SK-N-SH (cell line): ENCODE measurements around the gene C1orf226. TPM values are rescaled to one million over a fixed set of nuclear protein-coding genes. Genes with fewer than 3 reads are reported as not detected.

Source experiments
- CTCF ChIA-PET: fragments of 300-600, 350-600 bp; formaldehyde crosslinking; extraction: SDS; loops from one replicate; lab custom pipeline; 2021; lab: Yijun Ruan, JAX
- POLR2A ChIA-PET: fragments of 350-600 bp; sonication (Branson Sonifier 250); formaldehyde crosslinking; extraction: SDS; loops from one replicate; lab custom pipeline; 2020; ENCODE audit warnings: antibody characterized with exemption, inconsistent platforms; lab: Yijun Ruan, JAX
- DNase-seq: peaks from one replicate; pipeline ENCODE4 v3.0.0; 2012
- H2AFZ ChIP-seq: fragments of 200-600 bp; sonication (generic); 2 replicates; pipeline ENCODE4 v1.8.1; 2016; ENCODE audit warnings: antibody characterized with exemption, mild to moderate bottlenecking, low read depth
- H3F3A ChIP-seq: fragments of 200-600 bp; sonication (generic); replicated peaks from 2 replicates; pipeline ENCODE3; 2016; ENCODE audit warnings: antibody characterized with exemption, mild to moderate bottlenecking; ENCODE audit not compliant: insufficient read depth
- H3K27ac ChIP-seq, 2 experiments: fragments of 200-500 bp in 1 of 2; fragments of 200-600 bp in 1 of 2; sonication (Bioruptor generic) in 1 of 2; sonication (generic), shearing (Covaris generic) in 1 of 2; 2 replicates each; pipeline versions ENCODE4 v1.5.1 to v1.6.1; 2014 to 2016; ENCODE audit warnings: low read depth in 2 of 2, inconsistent platforms in 1 of 2, low read length in 1 of 2, mild to moderate bottlenecking in 1 of 2, mixed read lengths in 1 of 2
- H3K27me3 ChIP-seq: fragments of 200-600 bp; sonication (generic), shearing (Covaris generic); 2 replicates; pipeline ENCODE4 v1.6.1; 2016; ENCODE audit warnings: mixed run types; ENCODE audit not compliant: insufficient read depth
- H3K36me3 ChIP-seq, 2 experiments: fragments of 200-500 bp in 1 of 2; fragments of 200-600 bp in 1 of 2; sonication (Bioruptor generic) in 1 of 2; sonication (generic) in 1 of 2; replicated peaks in 1 of 2; 2 replicates each; pipeline versions ENCODE3 to v1.5.1; 2014 to 2016; ENCODE audit warnings: low read length in 1 of 2, mild to moderate bottlenecking in 1 of 2; ENCODE audit not compliant: insufficient read depth in 2 of 2, control insufficient read depth in 1 of 2
- H3K4me1 ChIP-seq, 2 experiments: fragments of 200-500 bp in 1 of 2; fragments of 200-600 bp in 1 of 2; sonication (Bioruptor generic) in 1 of 2; sonication (generic), shearing (Covaris generic) in 1 of 2; 2 replicates each; pipeline versions ENCODE4 v1.5.1 to v1.6.1; 2014 to 2016; ENCODE audit warnings: low read depth in 1 of 2, low read length in 1 of 2, mixed run types in 1 of 2; ENCODE audit not compliant: insufficient read depth in 2 of 2, control insufficient read depth in 1 of 2
- H3K4me2 ChIP-seq: fragments of 200-600 bp; sonication (generic), shearing (Covaris generic); 2 replicates; pipeline ENCODE4 v1.6.1; 2017; ENCODE audit warnings: mixed run types
- H3K4me3 ChIP-seq, 2 experiments: fragments of 200-500 bp in 1 of 2; fragments of 200-600 bp in 1 of 2; sonication (Bioruptor generic) in 1 of 2; sonication (generic), shearing (Covaris generic) in 1 of 2; 2 replicates each; pipeline versions ENCODE4 v1.5.1 to v1.8.1; 2014 to 2016; ENCODE audit warnings: low read depth in 2 of 2, inconsistent platforms in 1 of 2, low read length in 1 of 2, mild to moderate bottlenecking in 1 of 2, mixed read lengths in 1 of 2, moderate library complexity in 1 of 2
- H3K79me2 ChIP-seq: fragments of 200-600 bp; sonication (generic); 2 replicates; pipeline ENCODE4 v1.8.1; 2017; ENCODE audit warnings: mild to moderate bottlenecking; ENCODE audit not compliant: insufficient read depth
- H3K9ac ChIP-seq: fragments of 200-600 bp; sonication (generic); 2 replicates; pipeline ENCODE4 v1.6.1; 2017; ENCODE audit warnings: mixed run types
- H3K9me2 ChIP-seq: fragments of 200-600 bp; sonication (generic); 2 replicates; pipeline ENCODE4 v1.6.1; 2017; ENCODE audit warnings: mixed run types
- H3K9me3 ChIP-seq: fragments of 200-600 bp; sonication (generic); 2 replicates; pipeline ENCODE4 v1.6.1; 2017; ENCODE audit warnings: mixed run types, mild to moderate bottlenecking, moderate library complexity
- H4K20me1 ChIP-seq: fragments of 200-600 bp; sonication (generic); 2 replicates; pipeline ENCODE4 v1.6.1; 2017; ENCODE audit warnings: mild to moderate bottlenecking, mixed run types; ENCODE audit not compliant: insufficient read depth
- ELF1 ChIP-seq: IDR thresholded peaks from 2 replicates; pipeline ENCODE4 v1.4.0; 2012
- GATA2 ChIP-seq: sonication (generic); formaldehyde crosslinking; IDR thresholded peaks from 2 replicates; pipeline ENCODE4 v1.5.0; 2020; ENCODE audit warnings: mild to moderate bottlenecking, missing genetic modification reagents
- JUND ChIP-seq: IDR thresholded peaks from 2 replicates; pipeline ENCODE4 v1.4.0; 2012
- MXI1 ChIP-seq: IDR thresholded peaks from 2 replicates; pipeline ENCODE4 v1.6.1; 2012; ENCODE audit warnings: mild to moderate bottlenecking, low read depth, low read length, improper control_type of control experiment
- NFIC ChIP-seq: IDR thresholded peaks from 2 replicates; pipeline ENCODE4 v1.4.0; 2012; ENCODE audit warnings: borderline replicate concordance
- RAD21 ChIP-seq: IDR thresholded peaks from 2 replicates; pipeline ENCODE4 v1.6.1; 2012; ENCODE audit warnings: mild to moderate bottlenecking, low read length
- RCOR1 ChIP-seq: fragments of 150-350 bp; IDR thresholded peaks from 2 replicates; pipeline ENCODE4 v1.6.1; 2017; ENCODE audit warnings: antibody characterized with exemption, low read length
- TCF12 ChIP-seq: IDR thresholded peaks from 2 replicates; pipeline ENCODE4 v1.4.0; 2012
- WGBS: methylation state at CpG from one replicate; pipeline ENCODE4 v1.1.6; 2017; ENCODE audit warnings: low lambda C conversion rate; 5-methylcytosine and 5-hydroxymethylcytosine counted together
- polyA plus RNA-seq, 3 experiments: library from polyadenylated mRNA; depleted of rRNA; stranded (reverse); fragments of >200 nt; gene quantifications; 2 replicates each; pipeline ENCODE4 v1.2.3, GENCODE V29; 2012
- TF ChIP-seq, protein P1 (sequence below): IDR thresholded peaks from 2 replicates; pipeline ENCODE4 v1.4.0; 2012; ENCODE audit warnings: low read depth, borderline replicate concordance
- TF ChIP-seq, protein P2 (sequence below): fragments of 150-350 bp; IDR thresholded peaks from 2 replicates; pipeline ENCODE4 v1.6.1; 2016; ENCODE audit warnings: mild to moderate bottlenecking, low read depth, low read length
- TF ChIP-seq, protein P3 (sequence below): fragments of 200-600 bp; sonication (generic); IDR thresholded peaks from 2 replicates; pipeline ENCODE4 v1.6.1; 2017; ENCODE audit warnings: antibody characterized with exemption, mild to moderate bottlenecking, moderate library complexity
- TF ChIP-seq, protein P4 (sequence below): fragments of 150-350 bp; IDR thresholded peaks from 2 replicates; pipeline ENCODE4 v1.6.1; 2017; ENCODE audit warnings: antibody characterized with exemption, low read length, low read depth, borderline replicate concordance
- TF ChIP-seq, protein P5 (sequence below): IDR thresholded peaks from 2 replicates; pipeline ENCODE4 v1.4.0; 2012; ENCODE audit warnings: low read depth, borderline replicate concordance

The C1orf226 gene
- polyA plus RNA-seq, 1 of the 3 experiments (the other 2 are of a cell fraction) = 0.03 TPM

DNA sequence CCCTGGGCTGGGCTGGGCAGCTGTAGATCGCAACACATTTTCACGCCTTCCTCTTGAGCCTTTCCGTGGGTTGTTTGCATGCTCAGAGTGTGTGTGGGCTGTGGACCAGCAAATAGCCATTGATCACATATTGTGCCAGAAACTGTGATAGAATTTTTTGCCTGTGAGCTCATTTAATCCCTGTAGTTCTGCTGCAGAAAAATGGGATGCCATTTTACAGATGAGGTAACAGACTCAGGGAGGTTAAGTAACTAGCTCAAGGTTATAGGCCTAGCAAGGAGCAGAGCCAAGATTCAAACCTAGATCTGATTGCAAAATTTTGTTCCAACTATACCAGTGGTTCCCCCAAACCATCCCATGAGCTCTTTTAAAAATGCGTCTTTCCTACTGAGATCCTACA lies 15.4 kb upstream of the C1orf226 start:
- POLR2A ChIA-PET = no interaction called here
- DNase-seq = no peak

DNA sequence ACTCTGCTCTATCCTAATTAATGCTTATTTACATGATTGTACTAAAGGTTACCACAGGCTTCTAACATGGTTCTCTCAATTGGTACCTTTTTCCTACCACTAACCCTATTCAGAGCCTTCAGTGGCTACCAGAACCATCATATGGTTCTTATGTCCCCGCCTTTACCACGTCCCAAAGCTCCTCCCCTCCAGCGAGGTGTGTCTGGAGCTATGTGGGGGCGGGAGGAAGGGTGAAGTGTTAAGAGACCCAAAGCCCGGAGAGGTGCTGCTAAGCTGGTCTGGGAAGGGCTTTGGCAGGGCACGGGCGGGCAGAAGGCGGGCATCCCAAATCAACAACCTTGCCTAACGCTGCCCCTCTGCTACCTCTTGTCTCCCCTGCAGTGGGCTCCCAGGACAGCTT lies 14.9 kb upstream of the C1orf226 start:
- Histone ChIP-seq H3K9me2 (no peaks in the 10 kb centered on the region), H3K9me3 (no peaks in the 10 kb centered on the region), H3K9ac (no peak overlapping the region), H3K79me2 (no peaks in the 10 kb centered on the region), H3K4me2 (peak overlapping the region; percentile 64; the same call in 1 of the 2 replicates), H3F3A (no peaks in the 10 kb centered on the region), H3K36me3 (no peaks in the 10 kb centered on the region), H3K4me3 (peak overlapping the region; percentile 13 to 42; a peak in 2 of 4 replicates), H3K4me1 (peaks cover 0 to 2% of the 10 kb centered on the region in 2 experiments; a peak in 1 of 4 replicates), H2AFZ (peak overlapping the region; percentile 40; the same call in 1 of the 2 replicates), H3K27me3 (no peaks in the 10 kb centered on the region), H3K27ac (no peak overlapping the region), H4K20me1 (no peaks in the 10 kb centered on the region)
- DNase-seq = no peak
- CTCF ChIA-PET = interaction anchor here (1.4 to 3.4 kb wide), 3 partner anchors 9 to 310 kb away, joined by 4 to 26 read pairs (median 9); no protein-coding TSS in a partner anchor
- TF ChIP-seq RCOR1 (no peak), GATA2 (CRISPR knock-in tag) (no peak), TCF12 (no peak), RAD21 (no peak), MXI1 (no peak)
- TF ChIP-seq, protein P1, sequence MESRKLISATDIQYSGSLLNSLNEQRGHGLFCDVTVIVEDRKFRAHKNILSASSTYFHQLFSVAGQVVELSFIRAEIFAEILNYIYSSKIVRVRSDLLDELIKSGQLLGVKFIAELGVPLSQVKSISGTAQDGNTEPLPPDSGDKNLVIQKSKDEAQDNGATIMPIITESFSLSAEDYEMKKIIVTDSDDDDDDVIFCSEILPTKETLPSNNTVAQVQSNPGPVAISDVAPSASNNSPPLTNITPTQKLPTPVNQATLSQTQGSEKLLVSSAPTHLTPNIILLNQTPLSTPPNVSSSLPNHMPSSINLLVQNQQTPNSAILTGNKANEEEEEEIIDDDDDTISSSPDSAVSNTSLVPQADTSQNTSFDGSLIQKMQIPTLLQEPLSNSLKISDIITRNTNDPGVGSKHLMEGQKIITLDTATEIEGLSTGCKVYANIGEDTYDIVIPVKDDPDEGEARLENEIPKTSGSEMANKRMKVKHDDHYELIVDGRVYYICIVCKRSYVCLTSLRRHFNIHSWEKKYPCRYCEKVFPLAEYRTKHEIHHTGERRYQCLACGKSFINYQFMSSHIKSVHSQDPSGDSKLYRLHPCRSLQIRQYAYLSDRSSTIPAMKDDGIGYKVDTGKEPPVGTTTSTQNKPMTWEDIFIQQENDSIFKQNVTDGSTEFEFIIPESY = no peak
- TF ChIP-seq, protein P2, sequence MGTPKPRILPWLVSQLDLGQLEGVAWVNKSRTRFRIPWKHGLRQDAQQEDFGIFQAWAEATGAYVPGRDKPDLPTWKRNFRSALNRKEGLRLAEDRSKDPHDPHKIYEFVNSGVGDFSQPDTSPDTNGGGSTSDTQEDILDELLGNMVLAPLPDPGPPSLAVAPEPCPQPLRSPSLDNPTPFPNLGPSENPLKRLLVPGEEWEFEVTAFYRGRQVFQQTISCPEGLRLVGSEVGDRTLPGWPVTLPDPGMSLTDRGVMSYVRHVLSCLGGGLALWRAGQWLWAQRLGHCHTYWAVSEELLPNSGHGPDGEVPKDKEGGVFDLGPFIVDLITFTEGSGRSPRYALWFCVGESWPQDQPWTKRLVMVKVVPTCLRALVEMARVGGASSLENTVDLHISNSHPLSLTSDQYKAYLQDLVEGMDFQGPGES = no peak
- WGBS = 67% methylated on average over 9 of the region's 9 CpGs
- POLR2A ChIA-PET = no interaction called here

More for the DNA sequence above, 15.4 kb upstream of the C1orf226 start:
- H3K9ac ChIP-seq = no peak overlapping the region
- H3K27me3 ChIP-seq = no peaks in the 10 kb centered on the region
- H3K27ac ChIP-seq = no peak overlapping the region
- no peaks in the 10 kb centered on the region for H3K9me3 ChIP-seq
- no peak overlapping the region for H2AFZ ChIP-seq
- H4K20me1 ChIP-seq = no peaks in the 10 kb centered on the region
- H3K4me3 ChIP-seq = no peak overlapping the region
- H3K4me2 ChIP-seq = no peak overlapping the region
- H3K79me2 ChIP-seq = no peaks in the 10 kb centered on the region
- no peaks in the 10 kb centered on the region for H3K36me3 ChIP-seq
- no peaks in the 10 kb centered on the region for H3K9me2 ChIP-seq
- WGBS = 66% methylated on average over 4 of the region's 4 CpGs
- H3K4me1 ChIP-seq = peaks cover 0 to 2% of the 10 kb centered on the region in 2 experiments; a peak in 1 of 4 replicates
- no peaks in the 10 kb centered on the region for H3F3A ChIP-seq
- TF ChIP-seq, protein P3, sequence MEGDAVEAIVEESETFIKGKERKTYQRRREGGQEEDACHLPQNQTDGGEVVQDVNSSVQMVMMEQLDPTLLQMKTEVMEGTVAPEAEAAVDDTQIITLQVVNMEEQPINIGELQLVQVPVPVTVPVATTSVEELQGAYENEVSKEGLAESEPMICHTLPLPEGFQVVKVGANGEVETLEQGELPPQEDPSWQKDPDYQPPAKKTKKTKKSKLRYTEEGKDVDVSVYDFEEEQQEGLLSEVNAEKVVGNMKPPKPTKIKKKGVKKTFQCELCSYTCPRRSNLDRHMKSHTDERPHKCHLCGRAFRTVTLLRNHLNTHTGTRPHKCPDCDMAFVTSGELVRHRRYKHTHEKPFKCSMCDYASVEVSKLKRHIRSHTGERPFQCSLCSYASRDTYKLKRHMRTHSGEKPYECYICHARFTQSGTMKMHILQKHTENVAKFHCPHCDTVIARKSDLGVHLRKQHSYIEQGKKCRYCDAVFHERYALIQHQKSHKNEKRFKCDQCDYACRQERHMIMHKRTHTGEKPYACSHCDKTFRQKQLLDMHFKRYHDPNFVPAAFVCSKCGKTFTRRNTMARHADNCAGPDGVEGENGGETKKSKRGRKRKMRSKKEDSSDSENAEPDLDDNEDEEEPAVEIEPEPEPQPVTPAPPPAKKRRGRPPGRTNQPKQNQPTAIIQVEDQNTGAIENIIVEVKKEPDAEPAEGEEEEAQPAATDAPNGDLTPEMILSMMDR = no peak
- TF ChIP-seq MXI1 = no peak
- no peak for TF ChIP-seq NFIC
- TF ChIP-seq, protein P4, sequence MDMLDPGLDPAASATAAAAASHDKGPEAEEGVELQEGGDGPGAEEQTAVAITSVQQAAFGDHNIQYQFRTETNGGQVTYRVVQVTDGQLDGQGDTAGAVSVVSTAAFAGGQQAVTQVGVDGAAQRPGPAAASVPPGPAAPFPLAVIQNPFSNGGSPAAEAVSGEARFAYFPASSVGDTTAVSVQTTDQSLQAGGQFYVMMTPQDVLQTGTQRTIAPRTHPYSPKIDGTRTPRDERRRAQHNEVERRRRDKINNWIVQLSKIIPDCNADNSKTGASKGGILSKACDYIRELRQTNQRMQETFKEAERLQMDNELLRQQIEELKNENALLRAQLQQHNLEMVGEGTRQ = no peak
- TF ChIP-seq JUND = no peak
- TF ChIP-seq ELF1 = no peak
- TF ChIP-seq, protein P5, sequence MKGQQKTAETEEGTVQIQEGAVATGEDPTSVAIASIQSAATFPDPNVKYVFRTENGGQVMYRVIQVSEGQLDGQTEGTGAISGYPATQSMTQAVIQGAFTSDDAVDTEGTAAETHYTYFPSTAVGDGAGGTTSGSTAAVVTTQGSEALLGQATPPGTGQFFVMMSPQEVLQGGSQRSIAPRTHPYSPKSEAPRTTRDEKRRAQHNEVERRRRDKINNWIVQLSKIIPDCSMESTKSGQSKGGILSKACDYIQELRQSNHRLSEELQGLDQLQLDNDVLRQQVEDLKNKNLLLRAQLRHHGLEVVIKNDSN = no peak
- CTCF ChIA-PET = interaction anchor here (0.8 to 3.4 kb wide), 5 partner anchors 9 to 310 kb away, joined by 3 to 26 read pairs (median 4); no protein-coding TSS in a partner anchor
